Eye (tissue), 1 donor: ENCODE measurements around the gene RPSA.
A peak's percentile ranks its signal among the peaks of the same experiment; 100 is the strongest.
"Not testable (repeated sequence)": the region's sequence is repeated elsewhere in the genome, so short reads cannot be mapped to it uniquely, and the experiment has no call there.

Source experiments
- DNase-seq: peaks from one replicate; pipeline ENCODE4 v3.0.0-alpha.2; 2015

The RPSA gene

DNA sequence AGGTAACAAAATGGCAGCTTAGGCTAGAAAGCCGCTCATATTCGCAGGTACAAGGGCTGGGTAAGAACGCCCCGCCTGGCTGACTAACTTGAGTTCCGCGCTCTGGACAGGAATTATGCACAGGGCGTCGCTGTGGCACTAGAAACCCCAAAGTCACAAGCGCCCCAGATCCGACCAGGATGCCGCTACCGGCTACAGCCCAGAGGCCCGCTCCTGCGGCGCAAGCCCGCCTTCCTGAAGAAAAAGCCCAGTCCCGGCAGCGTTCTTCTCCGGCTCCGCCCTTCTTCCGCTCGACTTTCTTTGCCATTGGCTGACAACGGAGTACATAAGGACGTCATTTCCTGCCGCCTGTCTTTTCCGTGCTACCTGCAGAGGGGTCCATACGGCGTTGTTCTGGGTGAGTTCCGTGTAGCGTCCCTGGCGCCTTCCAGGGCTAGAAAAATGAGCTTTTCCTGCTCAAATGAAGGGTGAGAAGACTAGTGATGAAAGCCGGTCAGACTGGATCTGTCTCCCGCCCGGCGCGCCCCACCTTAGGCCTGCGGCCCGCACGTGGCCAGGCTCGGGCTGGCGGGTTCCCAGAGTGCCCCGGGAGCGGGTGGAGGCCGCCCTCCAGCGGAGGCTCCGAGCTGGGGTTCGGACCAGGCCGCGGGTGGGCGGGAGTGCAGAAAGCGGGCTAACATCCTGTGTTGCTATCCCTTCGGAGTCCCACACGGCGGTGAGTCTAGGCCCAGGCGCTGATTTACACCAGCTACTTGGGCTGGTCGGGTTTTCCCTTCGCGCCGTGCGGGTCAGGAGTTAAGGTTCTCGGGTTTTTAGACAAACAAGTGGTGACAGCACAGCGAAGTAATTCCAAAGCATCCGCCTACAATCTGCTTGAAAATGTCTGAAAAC lies at the start of gene RPSA:
Gene RPSA, plus strand, starts transcription at position 353 of the 891 bp plus-strand sequence. CDS start 934 bp downstream, outside the sequence.
- peak; percentile 98 for DNase-seq

DNA sequence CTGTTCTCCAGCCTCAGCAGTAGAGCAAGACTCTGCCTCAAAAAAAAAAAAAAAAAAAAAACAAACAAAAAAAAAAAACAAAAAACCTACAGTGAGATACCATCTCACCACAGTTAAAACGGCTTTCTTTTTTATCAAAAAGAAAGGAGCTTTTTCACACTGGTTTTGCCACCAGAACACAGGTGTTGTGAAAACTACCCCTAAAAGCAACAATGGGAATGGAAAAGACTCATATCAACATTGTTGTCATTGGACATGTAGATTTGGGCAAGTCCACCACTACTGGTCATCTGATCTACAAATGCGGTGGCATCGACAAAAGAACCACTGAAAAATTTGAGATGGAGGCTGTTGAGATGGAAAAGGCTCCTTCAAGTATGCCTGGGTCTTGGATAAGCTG lies 48.2 kb upstream of the RPSA start:
- DNase-seq: no peak

DNA sequence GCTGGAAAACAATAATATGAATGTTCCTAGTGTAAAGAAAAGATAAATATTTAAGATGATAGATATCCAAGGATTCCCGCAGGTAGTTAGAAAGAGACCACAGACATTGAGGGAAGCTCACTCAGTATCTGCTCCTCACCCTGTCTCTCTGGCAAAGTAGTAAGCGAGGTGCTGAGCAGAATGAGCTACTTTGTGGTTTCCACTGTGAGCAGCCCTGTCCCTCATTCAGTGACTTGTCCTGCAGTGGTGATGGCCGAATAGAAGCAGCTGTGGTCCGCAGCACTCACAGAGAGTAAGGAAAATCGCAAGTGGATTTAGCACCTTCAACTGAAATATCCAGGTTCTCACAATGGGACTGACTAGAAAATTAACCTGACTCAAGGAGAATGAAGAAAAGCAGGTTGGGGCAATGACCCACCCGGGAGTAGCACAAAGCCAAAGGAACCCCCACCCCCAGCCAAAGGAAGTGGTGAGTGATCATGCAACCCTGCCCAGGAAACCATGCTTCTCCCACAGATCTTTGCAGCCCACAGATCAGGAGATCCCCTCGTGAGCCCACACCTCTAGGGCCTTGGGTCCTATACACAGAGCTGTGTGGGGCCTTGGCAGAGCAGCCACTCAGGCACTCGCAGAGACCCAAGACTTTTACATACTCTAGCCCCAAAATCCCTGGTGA lies 45.1 kb upstream of the RPSA start:
- no peak for DNase-seq

DNA sequence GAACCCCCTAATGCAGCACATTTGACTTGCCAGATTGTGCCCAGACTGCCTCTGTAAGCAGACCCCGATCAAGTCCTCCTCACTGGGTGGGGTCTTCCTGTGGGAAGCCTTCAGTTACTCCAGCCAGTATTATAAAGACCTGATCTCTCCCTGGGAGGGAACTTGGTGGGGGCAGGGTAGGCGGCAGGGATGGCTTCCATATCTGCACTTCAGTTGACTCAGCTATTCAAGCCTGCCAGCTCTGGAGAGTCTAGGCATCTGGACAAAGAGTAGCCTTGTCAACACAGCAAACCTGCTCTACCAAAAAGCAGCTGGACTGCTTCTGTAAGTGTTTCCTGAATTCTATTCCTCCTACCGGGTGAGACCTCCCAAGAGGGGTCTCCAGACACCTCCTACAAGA lies 44.3 kb upstream of the RPSA start:
- no peak for DNase-seq

DNA sequence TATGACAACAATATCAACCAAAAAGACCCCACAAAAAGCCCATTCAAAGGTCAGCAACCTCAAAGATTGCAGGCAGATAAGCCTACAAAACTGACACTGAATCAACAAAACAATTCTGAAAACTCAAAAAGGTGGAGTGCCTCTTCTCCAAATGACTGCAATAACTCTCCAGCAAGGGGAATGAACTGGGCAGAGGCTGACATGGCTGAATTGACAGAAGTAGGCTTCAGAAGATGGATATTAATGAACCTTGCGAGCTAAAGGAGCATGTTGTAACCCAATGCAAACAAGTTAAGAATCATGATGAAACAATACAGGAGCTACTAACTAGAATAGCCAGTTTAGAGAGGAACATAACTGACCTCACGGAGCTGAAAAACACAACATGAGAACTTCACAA lies 43.7 kb upstream of the RPSA start:
- DNase-seq: no peak

DNA sequence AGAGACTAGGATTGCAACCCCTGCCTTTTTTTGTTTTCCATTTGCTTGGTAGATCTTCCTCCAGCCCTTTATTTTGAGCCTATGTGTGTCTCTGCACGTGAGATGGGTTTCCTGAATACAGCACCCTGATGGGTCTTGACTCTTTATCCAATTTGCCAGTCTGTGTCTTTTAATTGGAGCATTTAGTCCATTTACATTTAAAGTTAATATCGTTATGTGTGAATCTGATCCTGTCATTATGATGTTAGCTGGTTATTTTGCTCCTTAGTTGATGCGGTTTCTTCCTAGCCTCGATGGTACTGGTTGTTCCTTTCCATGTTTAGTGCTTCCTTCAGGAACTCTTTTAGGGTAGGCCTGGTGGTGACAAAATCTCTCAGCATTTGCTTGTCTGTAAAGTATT lies 36.1 kb upstream of the RPSA start:
- not testable (repeated sequence) for DNase-seq

DNA sequence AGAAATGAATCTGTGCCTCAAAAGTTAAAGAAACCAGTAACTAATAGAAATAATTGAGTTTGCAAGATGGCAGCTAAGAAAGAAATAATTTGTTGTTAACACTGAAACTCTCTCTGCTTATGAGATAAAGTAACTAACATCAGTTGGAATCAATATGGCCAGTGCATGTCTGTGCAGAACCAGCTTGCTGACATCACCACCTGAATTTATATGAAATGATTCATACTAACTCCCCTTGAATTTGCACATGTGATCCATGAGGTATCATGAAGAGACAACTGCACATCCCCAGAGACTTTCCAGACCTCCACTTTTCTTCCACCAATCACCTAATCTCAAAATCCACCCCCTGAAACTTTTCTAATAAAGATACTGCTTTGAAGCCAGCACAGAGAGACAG lies 33.7 kb upstream of the RPSA start:
- no peak for DNase-seq

DNA sequence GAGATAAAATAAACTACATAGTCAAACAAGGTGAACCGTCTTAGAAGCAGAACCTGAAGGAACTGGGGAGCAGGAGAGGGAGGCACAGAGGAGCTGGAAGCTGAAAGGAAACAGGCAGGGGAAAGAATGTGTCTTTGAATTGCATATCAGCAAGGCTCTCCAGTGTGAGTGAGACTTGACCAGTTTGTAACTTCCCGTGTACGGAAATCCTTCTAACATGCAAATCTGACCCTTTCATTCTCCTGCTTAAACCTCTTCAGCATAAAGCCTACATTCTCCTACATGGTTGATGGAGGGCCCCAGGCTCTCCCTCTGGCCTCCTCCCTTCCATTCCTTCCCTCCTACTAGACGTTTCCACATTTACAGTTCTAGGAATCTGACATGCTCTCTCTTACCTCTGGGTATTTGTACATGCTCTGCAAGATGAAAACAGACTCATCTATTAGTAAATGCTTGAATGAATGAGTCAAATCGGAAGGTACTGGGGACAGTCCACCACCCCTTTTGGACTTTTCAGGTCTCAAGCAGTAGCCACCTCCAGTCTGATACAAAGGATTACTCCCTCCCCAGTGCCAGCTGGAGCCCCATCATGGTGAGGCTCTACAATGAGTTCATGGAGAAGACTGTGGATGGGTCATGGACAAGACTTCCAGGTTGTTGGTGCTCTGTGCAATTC lies 29.4 kb upstream of the RPSA start:
- no peak for DNase-seq

DNA sequence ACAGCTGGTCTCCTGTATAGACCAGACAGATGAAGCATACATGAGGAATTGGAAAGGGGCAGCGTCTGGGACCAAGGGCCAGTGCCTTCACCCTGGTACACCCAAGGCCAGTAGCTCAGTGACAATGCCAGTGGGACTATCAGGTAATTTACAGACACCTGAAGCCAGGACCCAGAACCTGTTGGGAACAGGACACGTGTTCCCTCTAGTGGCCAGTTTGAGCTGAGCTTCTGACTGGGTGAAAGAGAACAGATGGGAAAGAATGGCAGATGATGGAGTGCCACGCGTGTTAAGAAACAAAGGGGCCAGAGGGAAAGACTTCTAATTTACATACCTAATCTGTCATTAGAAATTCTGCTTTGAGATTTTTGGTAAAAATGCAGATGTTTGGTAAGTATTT lies 28.4 kb upstream of the RPSA start:
- peak; percentile 56 for DNase-seq

DNA sequence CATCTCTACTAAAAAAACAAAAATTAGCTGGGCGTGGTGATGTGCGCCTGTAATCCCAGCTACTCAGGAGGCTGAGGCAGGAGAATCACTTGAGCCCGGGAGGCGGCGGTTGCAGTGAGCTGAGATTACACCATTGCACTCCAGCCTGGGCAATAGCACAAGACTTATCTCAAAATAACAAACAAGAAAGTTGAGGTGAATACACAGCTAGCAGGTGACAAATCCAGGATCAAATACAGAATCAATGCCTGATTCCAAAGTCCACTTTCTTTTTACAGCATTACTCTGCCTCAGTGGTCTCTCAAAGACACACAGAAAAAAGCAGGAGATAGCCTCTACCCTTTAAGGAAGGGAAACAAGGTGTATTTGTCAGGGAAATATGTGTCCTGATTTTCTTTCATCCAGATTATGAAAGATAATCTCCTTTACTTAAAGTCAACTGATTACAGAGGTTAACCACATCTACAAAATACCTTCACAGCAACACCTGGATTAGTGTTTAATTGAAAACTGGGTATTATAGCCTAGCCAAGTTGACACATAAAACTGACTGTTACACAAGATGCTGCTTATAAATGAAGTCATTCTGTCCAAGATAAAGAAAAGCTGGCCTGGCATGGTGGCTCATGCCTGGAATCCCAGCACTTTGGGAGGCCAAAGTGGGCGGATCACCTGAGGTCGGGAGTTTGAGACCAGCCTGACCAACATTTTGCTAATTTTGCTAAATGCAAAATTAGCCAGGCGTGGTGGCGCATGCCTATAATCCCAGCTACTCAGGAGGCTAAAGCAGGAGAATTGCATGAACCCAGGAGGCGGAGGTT lies 27.4 kb upstream of the RPSA start:
- DNase-seq: no peak

DNA sequence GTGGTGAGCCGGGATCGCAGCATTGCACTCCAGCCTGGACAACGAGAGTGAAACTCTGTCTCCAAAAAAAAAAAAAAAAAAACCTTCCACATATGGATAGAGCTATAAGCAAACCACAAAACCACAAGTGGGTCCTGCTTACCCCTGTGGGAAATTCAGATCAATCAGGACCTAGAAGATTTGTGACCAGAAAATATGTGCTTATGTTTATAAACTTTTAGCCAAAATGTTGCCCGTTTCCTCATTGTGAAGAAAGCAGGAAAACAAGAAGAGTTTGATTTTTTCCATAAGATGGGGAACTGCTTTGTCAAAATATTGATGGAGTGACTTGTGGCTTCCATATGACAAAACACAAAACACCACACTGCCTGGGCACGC lies 26.8 kb upstream of the RPSA start:
- DNase-seq: no peak

DNA sequence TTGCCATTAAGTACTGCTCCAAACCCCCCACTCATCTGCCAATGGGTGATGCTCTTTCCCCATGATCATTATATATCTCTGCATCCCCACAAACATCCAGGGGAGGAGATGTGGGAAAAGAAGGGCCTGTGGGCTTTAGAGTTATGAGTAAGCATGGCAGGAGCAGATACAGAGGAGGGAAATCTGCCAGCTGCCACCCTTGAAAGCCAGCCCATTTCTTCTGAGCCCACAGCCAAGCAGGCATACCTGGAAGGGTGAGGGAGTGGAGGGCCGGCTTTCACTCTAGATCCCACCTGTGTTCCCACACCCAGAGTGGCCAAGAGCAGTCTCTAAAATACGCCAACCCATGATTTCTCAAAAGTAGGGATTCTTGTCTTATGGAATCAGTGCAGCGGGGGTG lies 25.1 kb upstream of the RPSA start:
- no peak for DNase-seq

DNA sequence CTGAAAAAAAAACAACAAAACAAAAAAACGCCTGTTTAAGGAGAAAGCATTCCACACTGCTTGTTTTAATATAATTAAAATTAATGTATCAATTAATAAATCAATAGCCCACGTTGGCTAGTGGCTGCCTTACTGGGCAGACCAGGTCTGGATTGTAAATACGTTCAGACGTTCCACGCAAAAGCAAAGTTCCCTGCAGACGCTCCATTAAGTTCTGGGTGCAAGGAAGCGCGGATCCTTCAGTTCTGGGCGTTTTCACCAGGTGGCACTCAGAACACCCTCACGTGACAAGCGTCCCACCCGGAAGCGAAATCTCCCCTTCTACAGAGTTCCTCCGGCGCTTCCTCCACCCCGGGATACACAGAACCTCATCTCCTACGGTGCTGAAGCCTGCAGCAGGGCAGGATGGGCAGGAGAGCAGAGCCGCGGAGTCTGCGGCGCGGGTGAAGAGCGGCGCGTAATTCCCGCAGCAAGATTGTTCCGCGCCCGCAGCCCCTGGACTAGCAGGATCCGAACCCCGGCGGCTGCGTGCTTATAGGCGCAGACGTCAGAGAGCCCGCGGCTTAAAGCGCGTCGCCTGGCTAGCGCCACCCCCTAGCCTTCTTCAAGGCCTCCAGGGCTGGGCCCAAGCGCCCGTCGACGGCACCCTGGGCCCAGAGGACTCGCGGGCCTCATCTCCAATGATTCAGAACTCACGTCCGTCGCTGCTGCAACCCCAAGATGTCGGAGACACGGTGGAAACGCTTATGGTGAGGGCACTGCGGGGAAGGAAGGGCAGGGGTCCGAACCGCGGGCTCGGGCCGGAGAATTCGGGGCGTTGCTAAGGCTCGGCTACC lies 23.3 kb upstream of the RPSA start, which contains the start of gene SLC25A38:
Gene SLC25A38, plus strand, starts transcription at position 326 of the 836 bp plus-strand sequence. Its CDS starts 355 bp downstream, at position 681.
- DNase-seq: peak; percentile 93

DNA sequence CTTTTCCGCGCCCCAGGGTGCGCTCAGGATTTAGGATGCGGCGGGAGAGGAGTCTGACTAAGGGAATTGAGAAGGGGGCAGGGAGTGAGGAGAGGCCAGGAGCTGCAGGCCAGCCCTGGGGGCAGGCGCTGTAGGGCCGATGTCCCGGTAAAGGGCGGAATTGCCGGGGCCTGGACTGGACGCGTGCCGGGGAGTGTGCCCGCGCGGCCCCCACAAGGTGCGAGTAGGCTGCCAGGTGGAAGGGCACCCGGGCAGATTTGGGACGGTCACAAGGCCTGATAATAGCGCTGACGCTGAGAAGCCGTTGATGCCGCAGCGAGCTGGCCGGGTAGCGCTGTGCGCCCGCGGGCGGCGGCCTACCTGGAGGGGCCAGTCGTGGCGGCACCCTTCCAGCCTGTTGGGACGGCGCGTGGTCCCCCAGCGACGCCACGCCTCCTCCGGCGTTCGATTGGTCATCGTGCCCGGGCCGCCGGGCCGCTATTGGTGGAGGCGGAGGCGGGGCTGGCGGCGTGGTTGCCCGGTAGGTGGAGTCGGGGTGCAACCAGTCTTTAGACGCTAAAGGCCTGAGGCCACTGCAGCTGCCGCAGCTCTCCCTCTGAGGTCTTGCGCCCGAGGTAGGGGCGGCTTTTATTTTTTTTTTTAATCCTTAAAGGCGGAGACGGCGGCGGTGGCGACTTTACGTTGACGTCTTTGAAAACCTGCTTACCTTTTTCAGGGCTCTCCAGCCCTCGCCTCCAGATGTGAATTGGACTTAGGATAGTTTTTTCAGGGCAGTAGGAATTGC lies 22.4 kb upstream of the RPSA start:
- DNase-seq: peak; percentile 96

DNA sequence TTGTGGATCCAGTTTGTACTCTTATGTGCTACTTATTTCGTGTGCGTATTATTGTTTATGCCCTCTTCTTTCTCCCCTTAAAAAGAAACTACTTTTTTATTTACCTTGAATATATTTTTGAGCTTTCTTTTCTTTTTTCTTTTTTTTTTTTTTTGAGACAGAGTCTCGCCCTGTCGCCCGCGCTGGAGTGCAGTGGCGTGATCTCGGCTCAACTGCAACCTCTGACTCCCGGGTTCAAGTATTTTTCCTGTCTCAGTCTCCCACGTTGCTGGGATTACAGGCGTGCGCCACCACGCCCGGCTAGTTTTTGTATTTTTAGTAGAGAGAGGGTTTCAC lies 21.9 kb upstream of the RPSA start:
- no peak for DNase-seq

DNA sequence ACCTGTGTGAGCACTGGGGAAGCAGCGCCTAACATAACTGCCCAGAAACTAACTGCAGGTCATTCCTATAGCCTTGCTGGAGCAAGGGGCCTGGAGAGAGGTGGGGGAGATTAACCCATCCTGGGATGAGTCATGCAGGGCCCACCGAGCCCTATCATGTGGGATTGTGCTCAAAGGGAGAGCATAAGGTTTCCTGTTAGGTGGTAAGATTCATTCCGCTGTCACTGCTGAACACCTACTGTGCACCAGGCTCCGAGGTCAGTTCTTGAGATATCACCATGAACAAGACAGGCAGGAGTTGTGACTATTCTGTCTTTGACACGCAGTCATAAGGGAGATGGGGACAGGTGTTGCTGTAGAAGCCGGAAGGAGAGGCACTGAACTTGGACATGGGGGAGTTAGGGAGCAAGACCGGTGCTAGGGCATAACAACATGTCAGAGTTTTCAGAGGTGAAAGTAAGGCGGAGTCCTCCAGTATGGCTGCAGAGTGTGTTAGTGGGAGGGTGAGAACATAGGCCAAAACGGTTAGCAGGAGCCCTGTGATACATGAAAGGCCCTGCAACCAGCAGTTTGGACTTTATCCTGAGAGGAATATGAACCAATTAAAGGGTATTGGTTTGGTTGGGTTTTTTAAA lies 20.9 kb upstream of the RPSA start:
- no peak for DNase-seq

DNA sequence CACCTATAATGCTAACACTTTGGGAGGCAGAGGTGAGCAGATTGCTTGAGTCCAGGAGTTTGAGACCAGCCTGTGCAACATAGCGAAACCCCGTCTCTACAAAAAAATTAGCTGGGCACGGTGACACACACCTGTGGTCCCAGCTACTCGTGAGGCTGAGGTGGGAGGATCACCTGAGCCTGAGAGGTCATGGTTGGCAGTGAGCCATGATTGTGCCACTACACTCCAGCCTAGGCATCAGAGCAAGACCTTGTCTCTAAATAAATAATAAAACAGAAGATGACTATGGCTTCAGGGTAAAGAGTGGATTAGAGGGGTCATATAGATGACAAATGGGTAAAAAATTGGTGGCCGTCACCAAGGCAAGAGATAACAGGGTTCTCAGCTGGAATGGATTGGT lies 20.2 kb upstream of the RPSA start:
- DNase-seq: no peak

DNA sequence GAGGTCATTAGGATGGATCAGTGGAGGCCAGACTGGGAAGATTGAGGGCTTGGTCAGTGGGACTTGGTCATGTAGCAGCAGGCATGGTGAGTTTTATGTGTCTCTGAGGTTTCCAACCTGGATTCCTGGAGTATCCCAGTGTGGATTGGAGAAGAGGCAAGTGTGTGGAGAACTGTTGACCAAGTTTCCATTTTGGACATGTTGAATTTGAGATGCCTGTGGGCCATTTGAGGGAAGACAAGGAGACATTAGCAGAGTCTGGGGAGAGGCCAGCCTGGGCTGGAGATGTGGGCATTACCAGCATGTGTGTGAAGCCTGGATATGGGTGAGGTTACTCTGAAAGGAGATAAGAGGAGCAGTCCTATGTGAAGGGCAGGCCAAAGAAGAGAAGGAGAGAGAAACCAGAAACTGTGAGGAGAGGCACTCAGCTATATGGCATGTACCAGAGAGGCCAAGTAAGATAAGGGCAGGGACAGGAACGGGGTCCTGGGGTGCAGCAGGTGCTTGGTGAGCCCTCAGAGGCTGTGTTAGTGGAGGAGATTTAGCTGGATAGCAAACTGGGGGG lies 19.0 kb upstream of the RPSA start:
- DNase-seq: no peak

DNA sequence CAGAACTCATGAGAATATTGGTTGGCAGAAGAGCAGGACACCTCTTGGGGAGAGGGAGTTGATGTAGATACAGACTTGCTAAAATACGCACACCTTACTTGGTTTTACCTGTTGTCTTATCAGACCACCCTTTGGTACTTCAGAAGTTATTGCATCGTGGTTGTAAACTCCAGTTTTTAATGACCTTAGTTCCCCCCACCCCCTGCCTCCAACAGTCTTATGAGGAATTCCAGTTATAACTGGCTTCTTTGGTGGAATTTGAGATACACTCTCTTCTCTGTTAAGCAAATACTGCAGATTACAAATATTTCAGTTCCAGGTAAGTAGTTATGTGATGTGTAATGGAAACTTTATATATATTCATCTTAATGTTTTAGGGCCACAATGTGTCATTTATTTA lies 18.4 kb upstream of the RPSA start:
- DNase-seq: no peak

DNA sequence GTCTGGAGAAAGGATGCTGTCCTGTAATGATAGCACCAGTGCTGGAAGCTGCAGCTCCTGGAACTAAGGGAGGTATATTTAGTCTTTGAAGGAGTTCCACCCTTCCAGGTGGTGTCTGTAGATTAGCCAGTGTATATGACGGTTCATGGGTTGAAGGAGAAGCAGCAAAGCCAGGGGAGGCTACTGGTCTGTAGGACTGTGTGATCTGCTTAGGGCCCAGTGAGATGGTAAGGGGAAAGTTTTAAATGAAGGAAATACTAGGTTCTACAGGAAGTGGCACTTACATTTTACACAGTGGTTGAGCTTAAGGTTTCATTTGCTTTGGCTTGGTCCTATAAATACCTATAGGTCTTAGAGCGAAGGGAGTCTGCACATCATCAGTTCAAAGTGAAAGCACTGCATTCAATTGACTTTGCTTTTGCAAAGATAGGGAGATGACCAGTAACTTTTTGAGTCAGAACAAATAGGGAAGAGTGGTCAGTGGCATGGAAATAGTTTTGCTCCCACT lies 17.7 kb upstream of the RPSA start:
- no peak for DNase-seq
